ENCODE measurements around the gene MKRN1. TPM values are rescaled to one million over a fixed set of nuclear protein-coding genes. Genes with fewer than 3 reads are reported as not detected.

The MKRN1 gene
- total RNA-seq, 1 donor from 2014 or later: 69.2 TPM

GRCh38 chr7:140451716-140452115 is 27.6 kb downstream of the MKRN1 start:
- no peak for TF ChIP-seq CTCF (conservative IDR thresholded peaks at IDR 0.05; ENCODE audit: low read depth, low read length)
- DNase-seq (ENCODE audit: low read depth): no peak
- no peak overlapping the region for H3K4me3 ChIP-seq (ENCODE audit: low read depth, low read length)

GRCh38 chr7:140448781-140449480 is 30.4 kb downstream of the MKRN1 start:
- no peak for TF ChIP-seq CTCF (conservative IDR thresholded peaks at IDR 0.05; ENCODE audit: low read depth, low read length)
- no peak for DNase-seq (ENCODE audit: low read depth)
- no peak overlapping the region for H3K4me3 ChIP-seq (ENCODE audit: low read depth, low read length)

GRCh38 chr7:140447841-140448240 is 31.5 kb downstream of the MKRN1 start:
- TF ChIP-seq CTCF (conservative IDR thresholded peaks at IDR 0.05; ENCODE audit: low read depth, low read length): no peak
- no peak for DNase-seq (ENCODE audit: low read depth)
- no peak overlapping the region for H3K4me3 ChIP-seq (ENCODE audit: low read depth, low read length)

- TF ChIP-seq CTCF (conservative IDR thresholded peaks at IDR 0.05; ENCODE audit: low read depth, low read length): no peak
- H3K4me3 ChIP-seq (ENCODE audit: low read depth, low read length): no peak overlapping the region
- no peak for DNase-seq (ENCODE audit: low read depth)
These were observed 32.8 kb downstream of the MKRN1 start for GRCh38 chr7:140446467-140446866.

- H3K4me3 ChIP-seq (ENCODE audit: low read depth, low read length): no peak overlapping the region
- no peak for TF ChIP-seq CTCF (conservative IDR thresholded peaks at IDR 0.05; ENCODE audit: low read depth, low read length)
- no peak for DNase-seq (ENCODE audit: low read depth)
These were observed 37.8 kb downstream of the MKRN1 start for GRCh38 chr7:140441519-140441918.

GRCh38 chr7:140440593-140440992 is 38.7 kb downstream of the MKRN1 start:
- TF ChIP-seq CTCF (conservative IDR thresholded peaks at IDR 0.05; ENCODE audit: low read depth, low read length): no peak
- no peak for DNase-seq (ENCODE audit: low read depth)

GRCh38 chr7:140439359-140439758 is 39.9 kb downstream of the MKRN1 start:
- H3K4me3 ChIP-seq (ENCODE audit: low read depth, low read length): no peak overlapping the region
- no peak for DNase-seq (ENCODE audit: low read depth)
- TF ChIP-seq CTCF (conservative IDR thresholded peaks at IDR 0.05; ENCODE audit: low read depth, low read length): no peak

More at GRCh38 chr7:140440593-140440992, 38.7 kb downstream of the MKRN1 start:
- no peak overlapping the region for H3K4me3 ChIP-seq (ENCODE audit: low read depth, low read length)

Data from epithelial cell of proximal tubule (primary cell).